Retinal pigment epithelial cell (primary cell): ENCODE results near the gene TAP2.

Source experiments
- DNase-seq: peaks from one replicate; pipeline ENCODE4 v3.0.0-alpha.2; 2010; ENCODE audit warnings: low read depth
- H3K4me3 ChIP-seq: 2 replicates; pipeline ENCODE4 v1.5.1; 2011; ENCODE audit warnings: mild to moderate bottlenecking, low read length, control low read depth, moderate library complexity
- TF ChIP-seq, protein P1 (sequence below): conservative IDR thresholded peaks from 2 replicates; pipeline ENCODE4 v1.5.1; 2011; ENCODE audit warnings: low read depth, low read length, control low read depth, inconsistent platforms

The TAP2 gene

DNA sequence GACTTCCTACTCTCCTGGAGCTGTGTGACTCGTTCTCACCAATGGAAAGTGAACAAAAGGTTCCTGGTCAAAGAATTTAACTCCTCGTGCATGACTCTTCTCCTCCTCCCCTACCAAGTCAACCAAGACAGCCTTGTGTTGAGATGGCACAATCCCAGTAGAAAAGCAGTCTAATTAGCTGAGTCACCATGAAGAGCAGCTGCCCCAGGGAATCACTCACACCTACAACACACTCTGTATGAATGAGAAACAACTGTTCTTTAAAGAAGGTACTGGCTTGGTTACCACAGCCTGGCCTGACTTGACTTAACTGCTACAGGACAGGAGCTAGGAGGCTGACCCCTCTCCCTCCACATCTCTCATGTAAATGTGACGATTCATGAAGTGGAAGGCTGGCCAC is 18.8 kb downstream of the TAP2 start:
- DNase-seq: no peak
- TF ChIP-seq, protein P1, sequence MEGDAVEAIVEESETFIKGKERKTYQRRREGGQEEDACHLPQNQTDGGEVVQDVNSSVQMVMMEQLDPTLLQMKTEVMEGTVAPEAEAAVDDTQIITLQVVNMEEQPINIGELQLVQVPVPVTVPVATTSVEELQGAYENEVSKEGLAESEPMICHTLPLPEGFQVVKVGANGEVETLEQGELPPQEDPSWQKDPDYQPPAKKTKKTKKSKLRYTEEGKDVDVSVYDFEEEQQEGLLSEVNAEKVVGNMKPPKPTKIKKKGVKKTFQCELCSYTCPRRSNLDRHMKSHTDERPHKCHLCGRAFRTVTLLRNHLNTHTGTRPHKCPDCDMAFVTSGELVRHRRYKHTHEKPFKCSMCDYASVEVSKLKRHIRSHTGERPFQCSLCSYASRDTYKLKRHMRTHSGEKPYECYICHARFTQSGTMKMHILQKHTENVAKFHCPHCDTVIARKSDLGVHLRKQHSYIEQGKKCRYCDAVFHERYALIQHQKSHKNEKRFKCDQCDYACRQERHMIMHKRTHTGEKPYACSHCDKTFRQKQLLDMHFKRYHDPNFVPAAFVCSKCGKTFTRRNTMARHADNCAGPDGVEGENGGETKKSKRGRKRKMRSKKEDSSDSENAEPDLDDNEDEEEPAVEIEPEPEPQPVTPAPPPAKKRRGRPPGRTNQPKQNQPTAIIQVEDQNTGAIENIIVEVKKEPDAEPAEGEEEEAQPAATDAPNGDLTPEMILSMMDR: no peak
- no peak overlapping the region for H3K4me3 ChIP-seq

DNA sequence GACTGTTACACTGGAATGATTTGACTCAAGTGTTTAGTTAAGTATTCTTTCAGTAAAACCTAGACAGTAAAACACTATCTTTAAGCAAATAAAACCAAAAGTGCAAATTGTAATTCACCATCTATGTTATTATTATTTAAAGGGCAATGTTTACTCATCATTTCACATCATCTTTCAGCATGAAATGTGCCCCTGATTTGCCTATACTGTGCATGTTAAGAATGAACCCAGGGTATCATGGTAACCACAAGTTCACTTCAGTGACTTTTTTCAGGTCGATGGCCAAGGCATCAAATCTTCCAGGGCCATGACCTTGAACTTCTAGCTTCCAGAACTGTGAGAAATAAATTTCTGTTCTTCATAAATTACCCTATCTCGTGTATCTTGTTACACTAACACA is 19.7 kb downstream of the TAP2 start:
- TF ChIP-seq, protein P1: no peak
- no peak overlapping the region for H3K4me3 ChIP-seq
- DNase-seq: no peak

DNA sequence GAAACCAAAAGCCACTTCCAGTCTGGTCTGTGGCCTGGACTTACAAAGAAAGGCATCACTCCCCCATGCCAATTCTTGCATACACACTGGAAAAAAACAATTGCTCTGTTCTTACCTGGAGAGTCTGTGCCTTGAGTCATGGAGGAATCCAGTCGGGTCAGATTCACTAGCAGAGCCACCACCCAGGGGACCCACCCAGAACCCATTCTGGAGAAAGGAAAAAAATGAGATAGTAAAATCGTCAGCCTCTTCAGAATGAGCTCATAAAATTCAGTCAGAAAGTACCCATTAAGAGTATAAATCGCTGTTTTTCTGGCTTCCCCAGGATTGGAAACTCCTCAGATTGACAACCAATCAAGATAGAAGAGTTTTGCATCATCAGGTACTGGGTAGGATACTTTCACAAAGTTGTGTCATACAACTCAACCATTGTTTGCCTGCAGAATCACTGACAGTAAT is 21.8 kb downstream of the TAP2 start, which contains the start of gene HLA-DOB:
Gene HLA-DOB (minus strand): TSS at position 257 of the 459 bp plus-strand sequence. CDS start 51 bp downstream, at position 206.
- TF ChIP-seq, protein P1: no peak
- no peak within 1 kb of the TSS for H3K4me3 ChIP-seq
- no peak for DNase-seq

DNA sequence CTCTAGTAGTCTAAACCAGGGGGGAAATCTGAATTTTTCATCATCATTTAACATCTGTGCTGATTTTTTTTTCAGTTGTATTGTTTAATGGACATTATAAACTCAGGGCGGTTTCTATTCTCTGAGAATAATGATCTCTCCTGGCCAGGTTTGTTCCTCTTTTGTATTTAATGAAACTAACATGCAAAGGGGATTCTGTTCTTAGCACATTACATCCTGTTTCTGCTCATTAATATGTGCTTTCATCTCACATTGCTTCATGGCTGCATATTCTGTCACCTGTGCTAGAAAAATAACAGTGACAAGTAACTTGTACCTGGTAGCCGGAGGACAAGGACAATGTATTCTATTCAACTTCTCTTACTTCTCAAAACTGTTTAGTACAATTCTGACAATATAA is 22.5 kb downstream of the TAP2 start:
- no peak for DNase-seq
- TF ChIP-seq, protein P1: no peak
- no peak overlapping the region for H3K4me3 ChIP-seq

DNA sequence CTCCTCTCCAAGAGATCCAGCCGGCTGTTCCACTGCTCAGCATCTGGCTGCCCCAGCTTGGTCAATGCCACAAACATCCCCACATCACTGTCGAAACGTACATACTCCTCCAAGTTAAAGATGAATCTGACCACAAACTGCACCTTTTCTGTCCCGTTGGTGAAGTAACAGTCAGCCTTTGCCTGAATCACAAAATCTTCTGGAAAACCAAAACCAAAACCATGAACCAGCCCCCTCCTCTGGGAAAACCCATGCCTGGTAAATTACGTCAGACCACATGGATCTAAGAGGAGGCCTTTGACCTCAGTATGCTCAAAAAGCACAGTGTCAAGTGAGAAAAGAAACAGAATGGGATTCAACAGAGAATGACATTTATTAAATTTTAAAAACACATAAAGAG is 23.4 kb downstream of the TAP2 start:
- DNase-seq: no peak
- no peak overlapping the region for H3K4me3 ChIP-seq
- TF ChIP-seq, protein P1: no peak

DNA sequence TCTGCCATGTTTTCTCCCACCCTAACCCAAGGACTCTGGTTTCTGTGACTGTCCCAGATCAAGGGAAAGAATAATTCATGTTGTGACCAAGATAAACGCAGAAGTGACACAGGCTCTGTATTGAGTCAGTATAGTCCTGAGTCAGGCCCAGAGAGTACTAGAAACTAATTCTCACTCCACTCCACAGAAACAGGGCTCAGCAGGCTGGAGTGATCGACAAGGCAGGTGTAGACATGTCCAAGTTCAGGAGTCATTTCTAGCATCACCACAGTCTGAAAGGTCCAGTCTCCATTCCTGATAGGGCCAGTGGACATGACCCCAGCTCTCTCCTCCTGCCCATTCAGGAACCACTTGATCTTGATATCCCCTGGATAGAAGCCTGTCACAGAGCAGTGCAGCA is 24.4 kb downstream of the TAP2 start:
- H3K4me3 ChIP-seq: no peak overlapping the region
- no peak for DNase-seq
- TF ChIP-seq, protein P1: no peak

DNA sequence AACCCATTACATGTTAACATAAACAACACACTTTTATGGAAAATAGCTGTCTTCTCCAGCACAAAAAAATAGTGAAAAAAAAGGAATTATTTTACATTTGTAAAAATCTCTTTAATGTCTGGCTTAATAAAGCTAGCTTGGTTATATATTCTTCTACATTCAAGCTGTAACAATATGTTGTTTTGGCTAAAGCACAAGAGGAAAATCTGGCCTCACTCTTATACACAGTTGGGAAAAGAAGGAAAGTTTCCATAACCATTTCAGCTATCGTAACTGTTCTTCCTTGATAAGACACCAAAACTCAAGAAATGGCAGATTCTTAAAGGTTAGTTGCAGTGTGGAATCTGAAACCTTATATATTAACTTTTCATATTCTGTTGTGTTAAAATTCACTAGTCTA is 29.4 kb downstream of the TAP2 start:
- TF ChIP-seq, protein P1: no peak
- no peak for DNase-seq
- no peak overlapping the region for H3K4me3 ChIP-seq
